GM21825 (cell line): Measurements from ENCODE around the gene PNN.
"Not testable (repeated sequence)": the region's sequence is repeated elsewhere in the genome, so short reads cannot be mapped to it uniquely, and the experiment has no call there.

Experiments
- ATAC-seq: cut with Tn5 transposase; IDR thresholded peaks from one replicate; pipeline ENCODE4 v1.9.1; 2021; ENCODE audit warnings: mild to moderate bottlenecking, moderate library complexity; ENCODE audit not compliant: unreplicated experiment

PNN gene

GRCh38 chr14:39180553-39180952 lies 5.5 kb downstream of the PNN start:
- no peak for ATAC-seq

- ATAC-seq, result no peak
Measured at GRCh38 chr14:39181026-39181692, 6.1 kb downstream of the PNN start.

- no peak for ATAC-seq
Measured at GRCh38 chr14:39181693-39182047, 6.6 kb downstream of the PNN start.

- no peak for ATAC-seq
Measured at GRCh38 chr14:39182770-39183684, 8.0 kb downstream of the PNN start.

GRCh38 chr14:39183685-39184003 lies 8.6 kb downstream of the PNN start:
- not testable (repeated sequence) for ATAC-seq

- no peak for ATAC-seq
Measured at GRCh38 chr14:39184628-39185255, 9.7 kb downstream of the PNN start.

- no peak for ATAC-seq
Measured at GRCh38 chr14:39185256-39186049, 10.4 kb downstream of the PNN start.

GRCh38 chr14:39186941-39187525 lies 12.0 kb downstream of the PNN start:
- no peak for ATAC-seq

- no peak for ATAC-seq
Measured at GRCh38 chr14:39203659-39204606, 28.9 kb downstream of the PNN start.

GRCh38 chr14:39207430-39207829 lies 32.4 kb downstream of the PNN start:
- not testable (repeated sequence) for ATAC-seq

- ATAC-seq, result no peak
Measured at GRCh38 chr14:39211109-39211741, 36.2 kb downstream of the PNN start.

GRCh38 chr14:39212034-39212433 lies 37.0 kb downstream of the PNN start:
- no peak for ATAC-seq

- no peak for ATAC-seq
Measured at GRCh38 chr14:39212693-39213092, 37.6 kb downstream of the PNN start.

GRCh38 chr14:39217214-39217879 lies 42.3 kb downstream of the PNN start:
- ATAC-seq, result no peak

GRCh38 chr14:39218171-39218769 lies 43.2 kb downstream of the PNN start:
- no peak for ATAC-seq

- no peak for ATAC-seq
Measured at GRCh38 chr14:39219075-39219499, 44.0 kb downstream of the PNN start.

GRCh38 chr14:39220473-39220872 lies 45.4 kb downstream of the PNN start:
- not testable (repeated sequence) for ATAC-seq

- ATAC-seq, result no peak
Measured at GRCh38 chr14:39228044-39228443, 53.0 kb downstream of the PNN start.
